GM21447 (cell line): ENCODE results near the gene DAPK1.

Source experiments
- ATAC-seq: cut with Tn5 transposase; IDR thresholded peaks from one replicate; pipeline ENCODE4 v1.9.1; 2021; ENCODE audit not compliant: unreplicated experiment

The DAPK1 gene

GRCh38 chr9:87609002-87609401, 111.3 kb downstream of the DAPK1 start:
- ATAC-seq, result no peak

- no peak for ATAC-seq
Observed at GRCh38 chr9:87609486-87609885, 111.8 kb downstream of the DAPK1 start.

- ATAC-seq, result no peak
Observed at GRCh38 chr9:87610200-87611155, 112.8 kb downstream of the DAPK1 start.

- ATAC-seq, result no peak
Observed at GRCh38 chr9:87611776-87612175, 114.1 kb downstream of the DAPK1 start.

- no peak for ATAC-seq
Observed at GRCh38 chr9:87612536-87612935, 114.9 kb downstream of the DAPK1 start.

GRCh38 chr9:87613265-87614111, 115.8 kb downstream of the DAPK1 start:
- ATAC-seq, result no peak

GRCh38 chr9:87614397-87614796, 116.7 kb downstream of the DAPK1 start:
- no peak for ATAC-seq

- no peak for ATAC-seq
Observed at GRCh38 chr9:87615136-87615535, 117.5 kb downstream of the DAPK1 start.

GRCh38 chr9:87615547-87616148, 118.0 kb downstream of the DAPK1 start:
- ATAC-seq, result no peak

GRCh38 chr9:87618226-87618625, 120.6 kb downstream of the DAPK1 start:
- ATAC-seq, result no peak

GRCh38 chr9:87618931-87619330, 121.3 kb downstream of the DAPK1 start:
- no peak for ATAC-seq

GRCh38 chr9:87619346-87619745, 121.7 kb downstream of the DAPK1 start:
- no peak for ATAC-seq

- no peak for ATAC-seq
Observed at GRCh38 chr9:87620731-87621322, 123.2 kb downstream of the DAPK1 start.

GRCh38 chr9:87622098-87622497, 124.4 kb downstream of the DAPK1 start:
- no peak for ATAC-seq

GRCh38 chr9:87622923-87623322, 125.3 kb downstream of the DAPK1 start:
- no peak for ATAC-seq

- ATAC-seq, result no peak
Observed at GRCh38 chr9:87628346-87628745, 130.7 kb downstream of the DAPK1 start.

GRCh38 chr9:87629104-87629503, 131.4 kb downstream of the DAPK1 start:
- no peak for ATAC-seq

- ATAC-seq, result no peak
Observed at GRCh38 chr9:87630266-87630665, 132.6 kb downstream of the DAPK1 start.

- ATAC-seq, result no peak
Observed at GRCh38 chr9:87630846-87631245, 133.2 kb downstream of the DAPK1 start.

GRCh38 chr9:87635656-87636501, 138.2 kb downstream of the DAPK1 start:
- ATAC-seq, result no peak
